Suprapubic skin (tissue), 3 donors: Measurements from ENCODE around the gene ELF5.

ENCODE experiments used
- CTCF ChIP-seq, 2 donors: fragments of 200-600 bp in 1 of 2; fragments of 450-650 bp in 1 of 2; sonication (generic) in 1 of 2; IDR thresholded peaks; one replicate each; pipeline ENCODE4 v1.5.1; 2016 to 2019; ENCODE audit warnings: antibody characterized with exemption in 2 of 2, mild to moderate bottlenecking in 1 of 2, moderate library complexity in 1 of 2
- POLR2A ChIP-seq, 2 donors: fragments of 450-650 bp; IDR thresholded peaks; one replicate each; pipeline ENCODE4 v1.6.1; 2017; ENCODE audit warnings: antibody characterized with exemption in 2 of 2, mild to moderate bottlenecking in 2 of 2, moderate library complexity in 2 of 2

GRCh38 chr11:34507156-34507555 is 6.4 kb downstream of the ELF5 start:
- TF ChIP-seq CTCF (IDR thresholded peaks at IDR 0.05) (no peak), POLR2A (IDR thresholded peaks at IDR 0.05) (no peak)
